Osteoblast (primary cell): ENCODE results near the gene TM9SF4. TPM values are rescaled to one million over a fixed set of nuclear protein-coding genes. Genes with fewer than 3 reads are reported as not detected.
A peak's percentile ranks its signal among the peaks of the same experiment; 100 is the strongest.

ENCODE experiments used
- DNase-seq: peaks from one replicate; pipeline ENCODE4 v3.0.0; 2011; ENCODE audit warnings: low spot score, mixed read lengths; ENCODE audit not compliant: insufficient read length; ENCODE audit errors: missing footprints
- H2AFZ ChIP-seq: 2 replicates; pipeline ENCODE4 v1.6.0; 2011; ENCODE audit warnings: mild to moderate bottlenecking, low read length
- H3K27ac ChIP-seq: 2 replicates; pipeline ENCODE4 v1.5.1; 2011; ENCODE audit warnings: mild to moderate bottlenecking, low read depth, low read length, moderate library complexity
- H3K27me3 ChIP-seq: 2 replicates; pipeline ENCODE4 v1.6.0; 2012; ENCODE audit warnings: mild to moderate bottlenecking, control low read depth, inconsistent platforms, low read length, moderate library complexity; ENCODE audit not compliant: insufficient read depth
- H3K36me3 ChIP-seq: 2 replicates; pipeline ENCODE4 v1.5.1; 2011; ENCODE audit warnings: mild to moderate bottlenecking, low read length, control low read depth, moderate library complexity; ENCODE audit not compliant: insufficient read depth
- H3K4me1 ChIP-seq: 2 replicates; pipeline ENCODE4 v1.5.1; 2011; ENCODE audit warnings: mild to moderate bottlenecking, low read length, control low read depth, moderate library complexity; ENCODE audit not compliant: insufficient read depth
- H3K4me2 ChIP-seq: 2 replicates; pipeline ENCODE4 v1.6.0; 2011; ENCODE audit warnings: mild to moderate bottlenecking, low read length; ENCODE audit not compliant: insufficient read depth
- H3K4me3 ChIP-seq: fragments of 200-600 bp; sonication (generic); 3 replicates; pipeline ENCODE4 v1.5.1; 2012; ENCODE audit warnings: mild to moderate bottlenecking, low read length, inconsistent platforms; ENCODE audit not compliant: insufficient read depth
- H3K79me2 ChIP-seq: 2 replicates; pipeline ENCODE4 v1.6.0; 2012; ENCODE audit warnings: mild to moderate bottlenecking, low read length, control low read depth, inconsistent platforms; ENCODE audit not compliant: insufficient read depth
- H3K9me3 ChIP-seq: 2 replicates; pipeline ENCODE4 v1.5.1; 2011; ENCODE audit warnings: low read depth, low read length, control low read depth
- H4K20me1 ChIP-seq: 2 replicates; pipeline ENCODE4 v1.6.0; 2012; ENCODE audit warnings: mild to moderate bottlenecking, low read length, control low read depth; ENCODE audit not compliant: insufficient read depth
- total RNA-seq: library from RNA; depleted of rRNA; stranded (reverse); fragments of >200 nt; gene quantifications from 2 replicates; pipeline ENCODE4 v1.2.3, GENCODE V29; 2012
- TF ChIP-seq, protein P1 (sequence below): IDR thresholded peaks from 2 replicates; pipeline ENCODE4 v1.5.1; 2011; ENCODE audit warnings: mild to moderate bottlenecking, low read depth, low read length, moderate library complexity; ENCODE audit errors: extremely low read depth

TM9SF4 gene
- total RNA-seq, 1 donor = 48.1 TPM

DNA sequence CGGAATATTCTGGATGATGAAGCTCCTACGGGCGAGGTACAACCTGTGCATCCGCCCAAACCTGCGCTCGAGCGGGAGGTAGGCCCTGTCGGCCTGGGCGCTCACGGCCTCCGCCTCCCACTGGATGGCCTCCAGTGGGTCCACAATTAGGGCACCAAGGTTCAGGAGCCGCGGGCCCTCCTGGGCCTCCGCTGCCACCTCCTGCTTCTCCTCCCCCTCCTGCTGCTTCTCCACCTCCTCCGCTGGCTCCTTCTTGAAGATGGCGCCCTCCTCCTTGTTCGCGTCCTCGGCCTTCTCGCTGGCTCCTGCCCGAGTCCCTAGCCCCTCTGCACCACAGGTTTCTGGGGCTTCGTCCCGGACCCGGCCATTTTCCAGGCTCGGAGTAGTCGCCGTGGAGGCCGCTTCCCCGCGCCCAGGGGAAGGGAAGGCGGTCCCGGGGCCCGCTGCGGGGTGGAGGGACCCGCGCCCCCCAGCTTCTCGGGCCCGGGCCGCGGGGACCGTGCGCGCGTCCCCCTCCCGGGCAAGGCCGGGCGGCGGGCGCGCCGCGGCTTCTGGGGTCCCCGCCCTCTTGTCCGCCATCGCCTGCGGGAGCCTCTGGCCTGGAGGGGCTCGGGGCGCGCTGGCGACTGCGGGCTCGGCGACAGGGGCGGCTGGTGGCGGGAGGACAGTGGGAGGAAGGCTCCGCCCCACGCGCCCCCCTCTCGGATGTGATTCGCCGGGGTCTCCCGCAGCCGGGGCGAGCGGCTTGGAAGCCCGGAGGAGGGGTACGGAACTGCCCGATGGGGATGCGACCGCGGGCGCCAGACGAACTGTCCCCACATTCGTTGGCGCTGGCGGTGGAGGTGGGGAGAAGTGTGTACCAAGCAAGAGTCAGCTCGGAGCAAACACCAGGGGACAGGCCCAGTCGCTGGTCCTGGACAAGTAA, 80.4 kb downstream of the TM9SF4 start:
- H4K20me1 ChIP-seq = no peaks in the 10 kb centered on the region
- H3K27me3 ChIP-seq = no peaks in the 10 kb centered on the region
- H3K36me3 ChIP-seq = no peaks in the 10 kb centered on the region
- peak overlapping the region; percentile 93 for H2AFZ ChIP-seq
- peak; percentile 93 for DNase-seq
- peaks cover 8% of the 10 kb centered on the region for H3K79me2 ChIP-seq
- H3K4me2 ChIP-seq = peak overlapping the region; percentile 92
- H3K27ac ChIP-seq = peak overlapping the region; percentile 61
- peaks cover 13% of the 10 kb centered on the region for H3K4me1 ChIP-seq
- H3K4me3 ChIP-seq = peak overlapping the region; percentile 80
- TF ChIP-seq, protein P1, sequence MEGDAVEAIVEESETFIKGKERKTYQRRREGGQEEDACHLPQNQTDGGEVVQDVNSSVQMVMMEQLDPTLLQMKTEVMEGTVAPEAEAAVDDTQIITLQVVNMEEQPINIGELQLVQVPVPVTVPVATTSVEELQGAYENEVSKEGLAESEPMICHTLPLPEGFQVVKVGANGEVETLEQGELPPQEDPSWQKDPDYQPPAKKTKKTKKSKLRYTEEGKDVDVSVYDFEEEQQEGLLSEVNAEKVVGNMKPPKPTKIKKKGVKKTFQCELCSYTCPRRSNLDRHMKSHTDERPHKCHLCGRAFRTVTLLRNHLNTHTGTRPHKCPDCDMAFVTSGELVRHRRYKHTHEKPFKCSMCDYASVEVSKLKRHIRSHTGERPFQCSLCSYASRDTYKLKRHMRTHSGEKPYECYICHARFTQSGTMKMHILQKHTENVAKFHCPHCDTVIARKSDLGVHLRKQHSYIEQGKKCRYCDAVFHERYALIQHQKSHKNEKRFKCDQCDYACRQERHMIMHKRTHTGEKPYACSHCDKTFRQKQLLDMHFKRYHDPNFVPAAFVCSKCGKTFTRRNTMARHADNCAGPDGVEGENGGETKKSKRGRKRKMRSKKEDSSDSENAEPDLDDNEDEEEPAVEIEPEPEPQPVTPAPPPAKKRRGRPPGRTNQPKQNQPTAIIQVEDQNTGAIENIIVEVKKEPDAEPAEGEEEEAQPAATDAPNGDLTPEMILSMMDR = no peak
- no peaks in the 10 kb centered on the region for H3K9me3 ChIP-seq

DNA sequence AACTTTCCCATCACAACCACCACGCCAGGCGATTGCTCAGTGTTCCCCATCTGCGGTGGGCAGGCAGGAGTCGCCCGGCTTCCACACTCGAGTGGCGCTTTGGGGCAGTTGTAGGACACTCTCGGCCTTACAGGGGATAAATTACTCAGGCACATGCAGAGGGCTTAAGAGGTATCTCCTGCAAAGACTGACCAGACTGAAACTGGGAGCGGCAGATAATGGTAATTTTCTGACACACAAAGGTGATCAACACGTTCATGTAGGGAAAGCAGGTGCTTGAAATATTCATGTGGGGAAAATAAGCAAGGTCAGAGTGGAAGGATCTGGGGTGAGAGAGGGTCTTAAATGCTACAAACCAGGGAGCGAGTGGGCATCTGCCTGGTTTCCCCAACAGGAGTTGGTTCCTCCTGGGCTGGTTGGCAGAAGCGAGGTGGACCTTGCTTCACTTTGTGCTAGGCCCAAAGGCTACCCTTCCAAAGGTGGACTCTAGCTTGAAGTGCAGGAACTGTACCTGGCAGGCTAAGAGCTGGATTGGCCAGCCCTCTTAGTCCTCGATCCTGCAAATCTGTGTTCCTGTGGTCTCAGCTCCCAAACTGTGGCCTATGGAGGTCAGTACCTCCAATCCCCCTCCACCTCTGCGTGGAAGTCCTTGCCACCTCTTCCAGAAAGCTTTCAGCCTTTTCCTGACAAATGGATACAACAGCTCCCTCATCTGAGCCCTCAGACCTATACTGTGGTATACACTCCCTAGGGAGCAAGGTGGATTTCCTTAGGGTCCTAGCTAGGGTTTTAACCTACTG, 81.3 kb downstream of the TM9SF4 start:
- Histone ChIP-seq H3K4me3 (peak overlapping the region; percentile 80), H3K27me3 (no peaks in the 10 kb centered on the region), H3K27ac (peak overlapping the region; percentile 61), H3K79me2 (peaks cover 11% of the 10 kb centered on the region), H2AFZ (peak overlapping the region; percentile 70), H3K4me2 (peak overlapping the region; percentile 92), H4K20me1 (peaks cover 2% of the 10 kb centered on the region), H3K36me3 (peaks cover 7% of the 10 kb centered on the region), H3K9me3 (no peaks in the 10 kb centered on the region), H3K4me1 (peaks cover 13% of the 10 kb centered on the region)
- TF ChIP-seq, protein P1 = no peak
- peak; percentile 86 for DNase-seq

DNA sequence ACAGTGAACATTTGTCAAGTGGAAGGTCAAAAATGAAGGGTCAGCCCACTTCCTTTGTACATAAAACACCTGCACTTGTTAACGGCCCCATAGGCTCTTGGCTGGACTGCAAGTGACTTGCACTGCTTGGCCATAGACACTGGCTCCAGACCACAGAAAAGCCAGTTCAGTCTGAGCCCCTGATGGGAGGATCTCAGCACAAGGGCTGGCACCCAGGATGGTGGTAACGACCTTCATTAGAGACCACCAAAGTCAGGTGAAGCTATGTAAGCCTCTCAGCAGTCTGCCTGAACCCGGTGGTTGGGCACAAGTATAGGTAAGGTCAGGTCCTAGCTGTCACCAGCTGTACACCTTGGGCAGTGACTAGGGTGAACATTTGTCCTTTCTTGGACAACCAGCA, 81.9 kb downstream of the TM9SF4 start:
- Histone ChIP-seq H3K9me3 (no peaks in the 10 kb centered on the region), H3K27ac (no peak overlapping the region), H3K4me1 (peaks cover 13% of the 10 kb centered on the region), H3K4me2 (no peak overlapping the region), H3K4me3 (no peak overlapping the region), H3K79me2 (peaks cover 11% of the 10 kb centered on the region), H4K20me1 (peaks cover 3% of the 10 kb centered on the region), H2AFZ (no peak overlapping the region), H3K36me3 (peaks cover 13% of the 10 kb centered on the region), H3K27me3 (no peaks in the 10 kb centered on the region)
- TF ChIP-seq, protein P1 = no peak
- DNase-seq = no peak

DNA sequence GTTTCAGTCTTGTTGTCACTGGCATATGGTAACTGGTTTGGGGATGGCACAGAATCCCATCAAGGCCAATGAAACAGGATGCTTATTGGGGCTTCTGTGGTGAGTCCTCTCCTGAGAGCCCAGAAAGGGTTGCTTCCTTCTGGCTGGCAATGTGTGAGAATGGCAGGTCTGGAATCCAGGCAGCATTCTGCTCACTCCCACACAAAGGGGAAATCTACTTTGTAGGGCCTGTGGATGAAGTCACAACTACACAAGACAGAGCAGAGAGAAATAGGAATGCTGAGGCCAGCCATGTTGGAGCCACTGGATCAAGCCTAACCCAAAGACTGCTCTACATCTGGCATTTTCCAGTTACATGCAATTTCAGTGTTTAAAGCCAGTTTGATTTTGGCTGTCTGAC, 82.4 kb downstream of the TM9SF4 start:
- no peaks in the 10 kb centered on the region for H3K27me3 ChIP-seq
- no peaks in the 10 kb centered on the region for H3K9me3 ChIP-seq
- H3K27ac ChIP-seq = no peak overlapping the region
- peaks cover 3% of the 10 kb centered on the region for H4K20me1 ChIP-seq
- no peak overlapping the region for H2AFZ ChIP-seq
- DNase-seq = peak; percentile 73
- peaks cover 13% of the 10 kb centered on the region for H3K4me1 ChIP-seq
- peaks cover 11% of the 10 kb centered on the region for H3K79me2 ChIP-seq
- TF ChIP-seq, protein P1 = no peak
- no peak overlapping the region for H3K4me3 ChIP-seq
- H3K4me2 ChIP-seq = no peak overlapping the region
- peaks cover 15% of the 10 kb centered on the region for H3K36me3 ChIP-seq
